Effector memory CD4-positive, alpha-beta T cell (primary cell): ENCODE data around the gene RBFOX1.
"Not testable (repeated sequence)": the region's sequence is repeated elsewhere in the genome, so short reads cannot be mapped to it uniquely, and the experiment has no call there.

Experiments used
- DNase-seq, 3 donors: peaks; one replicate each; pipeline ENCODE4 v3.0.0-alpha.2; 2020
- H3K27ac ChIP-seq: 2 replicates; pipeline ENCODE4 v1.7.0; 2013; ENCODE audit warnings: mild to moderate bottlenecking, low read length, moderate library complexity; ENCODE audit not compliant: insufficient read depth, poor library complexity, severe bottlenecking
- H3K27me3 ChIP-seq: replicated peaks from 2 replicates; pipeline ENCODE4 v1.7.0; 2013; ENCODE audit warnings: mild to moderate bottlenecking, low read length; ENCODE audit not compliant: insufficient read depth, control insufficient read depth, poor library complexity, severe bottlenecking
- H3K36me3 ChIP-seq: 2 replicates; pipeline ENCODE4 v1.7.0; 2013; ENCODE audit warnings: mild to moderate bottlenecking, low read length, moderate library complexity; ENCODE audit not compliant: control insufficient read depth, insufficient read depth
- H3K4me1 ChIP-seq: 2 replicates; pipeline ENCODE4 v1.7.0; 2013; ENCODE audit warnings: low read length, mild to moderate bottlenecking; ENCODE audit not compliant: control insufficient read depth, insufficient read depth, poor library complexity, severe bottlenecking
- H3K4me3 ChIP-seq: 2 replicates; pipeline ENCODE4 v1.7.0; 2013; ENCODE audit warnings: low read length, low read depth, mild to moderate bottlenecking; ENCODE audit not compliant: insufficient read depth, poor library complexity, severe bottlenecking
- H3K9me3 ChIP-seq: 2 replicates; pipeline ENCODE4 v1.7.0; 2013; ENCODE audit warnings: mild to moderate bottlenecking, low read length, moderate library complexity; ENCODE audit not compliant: control insufficient read depth

The RBFOX1 gene

GRCh38 chr16:7482032-7482431, 149.4 kb downstream of the RBFOX1 start:
- no peaks in the 10 kb centered on the region for H3K9me3 ChIP-seq
- H3K27ac ChIP-seq: no peak overlapping the region
- no peaks in the 10 kb centered on the region for H3K27me3 ChIP-seq
- H3K4me1 ChIP-seq: no peaks in the 10 kb centered on the region
- no peak overlapping the region for H3K4me3 ChIP-seq
- DNase-seq: no peak
- no peaks in the 10 kb centered on the region for H3K36me3 ChIP-seq

- no peak for DNase-seq
- H3K4me1 ChIP-seq: no peaks in the 10 kb centered on the region
- H3K27ac ChIP-seq: no peak overlapping the region
- no peaks in the 10 kb centered on the region for H3K9me3 ChIP-seq
- H3K27me3 ChIP-seq: no peaks in the 10 kb centered on the region
- H3K36me3 ChIP-seq: no peaks in the 10 kb centered on the region
- no peak overlapping the region for H3K4me3 ChIP-seq
These were observed 150.1 kb downstream of the RBFOX1 start for GRCh38 chr16:7482596-7483290.

- H3K4me3 ChIP-seq: no peak overlapping the region
- no peaks in the 10 kb centered on the region for H3K4me1 ChIP-seq
- H3K27me3 ChIP-seq: no peaks in the 10 kb centered on the region
- no peak overlapping the region for H3K27ac ChIP-seq
- H3K36me3 ChIP-seq: no peaks in the 10 kb centered on the region
- no peaks in the 10 kb centered on the region for H3K9me3 ChIP-seq
- no peak for DNase-seq
These were observed 155.1 kb downstream of the RBFOX1 start for GRCh38 chr16:7487574-7488323.

- Histone ChIP-seq H3K4me3 (no peak overlapping the region), H3K4me1 (no peaks in the 10 kb centered on the region), H3K27ac (no peak overlapping the region), H3K9me3 (no peaks in the 10 kb centered on the region), H3K27me3 (no peaks in the 10 kb centered on the region), H3K36me3 (no peaks in the 10 kb centered on the region)
- no peak for DNase-seq
These were observed 159.5 kb downstream of the RBFOX1 start for GRCh38 chr16:7492122-7492521.

GRCh38 chr16:7493133-7493532, 160.5 kb downstream of the RBFOX1 start:
- H3K27ac ChIP-seq: no peak overlapping the region
- no peaks in the 10 kb centered on the region for H3K4me1 ChIP-seq
- no peak overlapping the region for H3K4me3 ChIP-seq
- no peaks in the 10 kb centered on the region for H3K36me3 ChIP-seq
- DNase-seq: no peak
- no peaks in the 10 kb centered on the region for H3K9me3 ChIP-seq
- no peaks in the 10 kb centered on the region for H3K27me3 ChIP-seq

GRCh38 chr16:7497691-7498090, 165.0 kb downstream of the RBFOX1 start:
- no peaks in the 10 kb centered on the region for H3K27me3 ChIP-seq
- no peak overlapping the region for H3K27ac ChIP-seq
- no peak for DNase-seq
- no peaks in the 10 kb centered on the region for H3K36me3 ChIP-seq
- H3K9me3 ChIP-seq: no peaks in the 10 kb centered on the region
- H3K4me1 ChIP-seq: no peaks in the 10 kb centered on the region
- no peak overlapping the region for H3K4me3 ChIP-seq

- Histone ChIP-seq H3K27me3 (no peaks in the 10 kb centered on the region), H3K4me3 (no peak overlapping the region), H3K27ac (no peak overlapping the region), H3K4me1 (no peaks in the 10 kb centered on the region), H3K9me3 (no peaks in the 10 kb centered on the region), H3K36me3 (no peaks in the 10 kb centered on the region)
- no peak for DNase-seq
These were observed 169.2 kb downstream of the RBFOX1 start for GRCh38 chr16:7501868-7502267.

GRCh38 chr16:7502591-7503157, 170.0 kb downstream of the RBFOX1 start:
- H3K9me3 ChIP-seq, H3K36me3 ChIP-seq, H3K4me3 ChIP-seq, H3K27ac ChIP-seq, H3K27me3 ChIP-seq, H3K4me1 ChIP-seq, DNase-seq: not testable (repeated sequence)

- Histone ChIP-seq H3K36me3 (no peaks in the 10 kb centered on the region), H3K9me3 (no peaks in the 10 kb centered on the region), H3K4me1 (no peaks in the 10 kb centered on the region), H3K27me3 (no peaks in the 10 kb centered on the region), H3K27ac (no peak overlapping the region), H3K4me3 (no peak overlapping the region)
- no peak for DNase-seq
These were observed 171.0 kb downstream of the RBFOX1 start for GRCh38 chr16:7503666-7504065.

GRCh38 chr16:7504844-7505243, 172.2 kb downstream of the RBFOX1 start:
- H3K27ac ChIP-seq: no peak overlapping the region
- H3K9me3 ChIP-seq: no peaks in the 10 kb centered on the region
- H3K36me3 ChIP-seq: no peaks in the 10 kb centered on the region
- H3K4me3 ChIP-seq: no peak overlapping the region
- H3K4me1 ChIP-seq: no peaks in the 10 kb centered on the region
- no peak for DNase-seq
- H3K27me3 ChIP-seq: no peaks in the 10 kb centered on the region
